Measurements from ENCODE around the gene PALM3.
A peak's percentile ranks its signal among the peaks of the same experiment; 100 is the strongest.

DNA sequence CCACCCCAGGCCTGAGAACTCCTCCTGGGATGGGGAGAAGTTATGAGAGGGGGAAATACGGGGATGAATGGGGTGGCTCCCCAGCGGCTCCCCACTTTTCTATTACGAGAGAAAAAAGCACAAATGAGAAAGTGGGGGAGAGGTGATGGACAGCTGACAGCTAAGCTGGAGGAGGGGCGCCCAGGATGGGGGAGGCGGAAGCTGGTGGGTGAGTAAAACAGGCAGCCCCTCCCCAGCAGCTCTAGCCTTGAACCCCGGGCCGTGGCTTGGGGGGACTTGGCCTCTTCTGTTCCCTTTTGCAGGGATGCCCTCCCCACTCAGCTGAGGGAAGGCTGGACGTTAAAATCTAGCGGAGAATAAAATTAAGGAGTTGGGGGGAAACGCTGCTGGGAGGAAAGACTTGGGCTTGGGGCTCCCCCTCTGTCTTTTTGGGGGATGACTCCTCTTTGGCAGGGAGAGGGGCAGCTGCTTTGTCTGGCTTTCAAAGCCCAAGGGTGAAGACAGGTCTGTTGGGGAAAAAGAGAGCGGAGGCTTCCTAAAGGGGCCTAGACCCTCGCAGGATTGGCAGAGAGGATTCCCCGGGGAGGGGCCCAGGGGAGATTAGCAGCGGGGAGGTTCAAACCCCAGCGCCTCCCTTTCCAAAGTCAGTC is 30.1 kb upstream of the PALM3 start:
- TF ChIP-seq, protein P1, sequence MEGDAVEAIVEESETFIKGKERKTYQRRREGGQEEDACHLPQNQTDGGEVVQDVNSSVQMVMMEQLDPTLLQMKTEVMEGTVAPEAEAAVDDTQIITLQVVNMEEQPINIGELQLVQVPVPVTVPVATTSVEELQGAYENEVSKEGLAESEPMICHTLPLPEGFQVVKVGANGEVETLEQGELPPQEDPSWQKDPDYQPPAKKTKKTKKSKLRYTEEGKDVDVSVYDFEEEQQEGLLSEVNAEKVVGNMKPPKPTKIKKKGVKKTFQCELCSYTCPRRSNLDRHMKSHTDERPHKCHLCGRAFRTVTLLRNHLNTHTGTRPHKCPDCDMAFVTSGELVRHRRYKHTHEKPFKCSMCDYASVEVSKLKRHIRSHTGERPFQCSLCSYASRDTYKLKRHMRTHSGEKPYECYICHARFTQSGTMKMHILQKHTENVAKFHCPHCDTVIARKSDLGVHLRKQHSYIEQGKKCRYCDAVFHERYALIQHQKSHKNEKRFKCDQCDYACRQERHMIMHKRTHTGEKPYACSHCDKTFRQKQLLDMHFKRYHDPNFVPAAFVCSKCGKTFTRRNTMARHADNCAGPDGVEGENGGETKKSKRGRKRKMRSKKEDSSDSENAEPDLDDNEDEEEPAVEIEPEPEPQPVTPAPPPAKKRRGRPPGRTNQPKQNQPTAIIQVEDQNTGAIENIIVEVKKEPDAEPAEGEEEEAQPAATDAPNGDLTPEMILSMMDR (IDR thresholded peaks at IDR 0.05): peak; percentile 35
- TF ChIP-seq EZH2 (IDR thresholded peaks at IDR 0.05): no peak
- TF ChIP-seq EZH2phosphoT487 (IDR thresholded peaks at IDR 0.05): no peak
